PC-9 (cell line): Measurements from ENCODE around the gene CALB2. TPM values are rescaled to one million over a fixed set of nuclear protein-coding genes. Genes with fewer than 3 reads are reported as not detected.

ENCODE experiments used
- BruUV-seq: library from RNA; stranded (reverse); fragments of 400-500 nt; replicated peaks from 2 replicates; lab custom pipeline; 2021; lab: Mats Ljungman, UMichigan
- CTCF ChIA-PET: fragments of 300-600 bp; sonication (Branson Sonifier 250); formaldehyde crosslinking; loops from one replicate; lab custom pipeline; 2022; ENCODE audit warnings: antibody characterized with exemption; lab: Charles Lee
- POLR2A ChIA-PET: fragments of 300-600 bp; sonication (Branson Sonifier 250); formaldehyde crosslinking; loops from one replicate; lab custom pipeline; 2022; ENCODE audit warnings: antibody characterized with exemption; ENCODE audit not compliant: unreplicated experiment; lab: Charles Lee
- DNase-seq, 2 experiments: peaks; one replicate each; pipeline versions ENCODE4 v3.0.0 to v3.0.0-alpha.2; 2015 to 2022; ENCODE audit warnings: mixed read lengths in 1 of 2
- H2AFZ ChIP-seq: fragments of 200-600 bp; sonication (generic); 2 replicates; pipeline ENCODE4 v1.8.1; 2017; ENCODE audit warnings: antibody characterized with exemption
- H3F3A ChIP-seq: fragments of 200-600 bp; sonication (generic); 2 replicates; pipeline ENCODE4 v1.8.1; 2017; ENCODE audit warnings: antibody characterized with exemption, mild to moderate bottlenecking, low read depth; ENCODE audit not compliant: insufficient read depth
- H3K27ac ChIP-seq: fragments of 200-600 bp; sonication (generic); 2 replicates; pipeline ENCODE4 v1.6.1; 2016; ENCODE audit warnings: mixed run types
- H3K27me3 ChIP-seq: fragments of 200-600 bp; sonication (generic); 2 replicates; pipeline ENCODE4 v1.6.1; 2016; ENCODE audit warnings: low read depth, mixed run types; ENCODE audit not compliant: insufficient read depth
- H3K36me3 ChIP-seq: fragments of 200-600 bp; sonication (generic); 2 replicates; pipeline ENCODE4 v1.6.1; 2016; ENCODE audit warnings: low read depth, mixed run types
- H3K4me1 ChIP-seq: fragments of 200-600 bp; sonication (generic); replicated peaks from 2 replicates; pipeline ENCODE4 v1.6.1; 2016; ENCODE audit warnings: mixed run types; ENCODE audit not compliant: insufficient read depth
- H3K4me2 ChIP-seq: fragments of 200-600 bp; sonication (generic); 2 replicates; pipeline ENCODE4 v1.6.1; 2017; ENCODE audit warnings: mixed run types
- H3K4me3 ChIP-seq: fragments of 200-600 bp; sonication (generic); 2 replicates; pipeline ENCODE4 v1.6.1; 2016; ENCODE audit warnings: mixed run types
- H3K79me2 ChIP-seq: fragments of 200-600 bp; sonication (generic); 2 replicates; pipeline ENCODE4 v1.6.1; 2017; ENCODE audit warnings: low read depth, mixed run types
- H3K9me2 ChIP-seq: fragments of 200-600 bp; sonication (generic); 2 replicates; pipeline ENCODE4 v1.8.1; 2017; ENCODE audit warnings: mild to moderate bottlenecking; ENCODE audit not compliant: insufficient read depth
- H3K9me3 ChIP-seq: fragments of 200-600 bp; sonication (generic); 2 replicates; pipeline ENCODE4 v1.8.1; 2016; ENCODE audit warnings: low read depth; ENCODE audit not compliant: insufficient read depth
- H4K20me1 ChIP-seq: fragments of 200-600 bp; sonication (generic); 2 replicates; pipeline ENCODE4 v1.8.1; 2017; ENCODE audit not compliant: insufficient read depth
- CTCF ChIP-seq: fragments of 200-600 bp; sonication (generic); conservative IDR thresholded peaks from 2 replicates; pipeline ENCODE4 v1.6.1; 2017; ENCODE audit warnings: mixed run types, antibody characterized with exemption, mild to moderate bottlenecking, moderate library complexity
- EZH2 ChIP-seq: fragments of 200-600 bp; sonication (generic); IDR thresholded peaks from 2 replicates; pipeline ENCODE4 v1.8.0; 2017; ENCODE audit warnings: antibody characterized with exemption, low read depth
- intact Hi-C: fragments of 100-400 bp; cut with micrococcal nuclease; formaldehyde crosslinking; loops from one replicate; pipeline ENCODE4 v1.10.0; 2022; ENCODE audit not compliant: unreplicated experiment
- total RNA-seq: library from RNA; stranded (reverse); gene quantifications from 2 replicates; pipeline ENCODE4 v1.2.3, GENCODE V29; 2021

CALB2 gene
- total RNA-seq, 1 experiment from 2014 or later: 135 TPM

GRCh38 chr16:71359431-71359830, 908 bp downstream of the CALB2 start:
- peaks cover 33% of the 10 kb centered on the region for H3K36me3 ChIP-seq
- ChIA-PET POLR2A (no interaction called here), CTCF (interaction anchor here (0.6 kb wide), 1 partner anchor 868 kb away, joined by 3 read pairs; no protein-coding TSS in a partner anchor)
- no peak overlapping the region for H2AFZ ChIP-seq
- no peaks in the 10 kb centered on the region for H3K9me2 ChIP-seq
- H3K4me1 ChIP-seq: peaks cover 37% of the 10 kb centered on the region
- H3K9me3 ChIP-seq: no peaks in the 10 kb centered on the region
- H4K20me1 ChIP-seq: peaks cover 41% of the 10 kb centered on the region
- intact Hi-C loops: loop anchor here (2.0 to 5.0 kb wide), 3 partner anchors 71 to 662 kb away; partner anchors contain the start of genes CMTR2 and HYDIN
- TF ChIP-seq CTCF (no peak), EZH2 (no peak)
- H3K4me3 ChIP-seq: peak overlapping the region; percentile 99
- H3F3A ChIP-seq: peaks cover 30% of the 10 kb centered on the region; the same call in 1 of the 2 replicates
- H3K79me2 ChIP-seq: peaks cover 59% of the 10 kb centered on the region
- DNase-seq: peak in 1 of 2 experiments; percentile 61
- BruUV-seq: no TSS peak
- H3K4me2 ChIP-seq: peak overlapping the region; percentile 93
- peak overlapping the region; percentile 85 for H3K27ac ChIP-seq
- H3K27me3 ChIP-seq: no peaks in the 10 kb centered on the region

- POLR2A ChIA-PET: no interaction called here
These were observed 1.9 kb downstream of the CALB2 start for GRCh38 chr16:71360378-71360777.

DNA sequence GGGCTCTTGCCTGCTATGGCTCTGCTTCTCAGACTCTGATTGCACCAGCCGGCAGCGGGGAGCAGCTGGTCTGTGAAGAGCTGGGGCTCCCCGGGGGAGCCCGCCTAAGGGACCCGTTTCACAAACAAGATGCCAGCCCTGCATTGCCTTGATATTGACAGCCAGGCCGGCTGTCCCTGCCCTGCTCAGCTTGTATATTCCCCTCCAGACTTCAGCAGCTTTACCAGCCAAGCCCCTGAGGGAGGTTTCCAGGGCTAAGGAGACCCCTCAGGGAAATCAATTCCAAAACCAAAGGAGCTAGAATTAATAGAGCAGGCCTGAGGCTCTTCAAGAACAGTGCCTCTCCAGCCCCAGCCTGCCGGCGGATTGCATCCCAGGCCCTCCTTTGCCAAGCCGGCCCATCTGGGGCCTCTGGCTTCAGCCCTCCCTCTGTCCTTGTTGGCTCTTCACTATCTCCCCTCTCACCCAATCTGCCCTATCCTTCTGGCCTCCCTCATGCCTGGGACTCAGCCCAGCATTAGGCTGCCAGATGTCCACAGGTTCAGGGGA, 5.7 kb downstream of the CALB2 start:
- Histone ChIP-seq H3K4me1 (peaks cover 22% of the 10 kb centered on the region), H2AFZ (no peak overlapping the region), H3K36me3 (peaks cover 53% of the 10 kb centered on the region), H3K4me3 (no peak overlapping the region), H3K9me3 (no peaks in the 10 kb centered on the region), H4K20me1 (peaks cover 80% of the 10 kb centered on the region), H3K4me2 (no peak overlapping the region), H3K79me2 (peaks cover 91% of the 10 kb centered on the region), H3F3A (peaks cover 39% of the 10 kb centered on the region; the same call in 1 of the 2 replicates), H3K9me2 (no peaks in the 10 kb centered on the region), H3K27me3 (no peaks in the 10 kb centered on the region), H3K27ac (no peak overlapping the region)
- DNase-seq: no peak
- CTCF ChIA-PET: no interaction called here
- intact Hi-C loops: no loop called here
- TF ChIP-seq EZH2 (no peak), CTCF (no peak)
- BruUV-seq: no TSS peak
- POLR2A ChIA-PET: no interaction called here

More at GRCh38 chr16:71360378-71360777, 1.9 kb downstream of the CALB2 start:
- Histone ChIP-seq H3K27ac (peak overlapping the region; percentile 85), H3K9me2 (no peaks in the 10 kb centered on the region), H2AFZ (no peak overlapping the region), H3F3A (peaks cover 35% of the 10 kb centered on the region; the same call in 1 of the 2 replicates), H3K79me2 (peaks cover 69% of the 10 kb centered on the region), H3K9me3 (no peaks in the 10 kb centered on the region), H3K27me3 (no peaks in the 10 kb centered on the region), H4K20me1 (peaks cover 49% of the 10 kb centered on the region), H3K36me3 (peaks cover 43% of the 10 kb centered on the region), H3K4me1 (peaks cover 37% of the 10 kb centered on the region), H3K4me2 (peak overlapping the region; percentile 93), H3K4me3 (peak overlapping the region; percentile 99)
- DNase-seq: peak; percentile 49 to 95
- no TSS peak for BruUV-seq
- intact Hi-C loops: loop anchor here (1.0 kb wide), 1 partner anchor 21 kb away; no protein-coding TSS in a partner anchor
- TF ChIP-seq CTCF (no peak), EZH2 (no peak)
- CTCF ChIA-PET: interaction anchor here (0.9 kb wide), 1 partner anchor 49 kb away, joined by 4 read pairs; no protein-coding TSS in a partner anchor
